GM12892 (cell line): ENCODE measurements around the gene CACNA1F.

Experiments used
- POLR2AphosphoS5 ChIP-seq: IDR thresholded peaks from 2 replicates; pipeline ENCODE4 v1.6.1; 2011; ENCODE audit warnings: low read depth, low read length, control low read depth
- TAF1 ChIP-seq: IDR thresholded peaks from 2 replicates; pipeline ENCODE4 v1.6.1; 2011; ENCODE audit warnings: low read depth, mild to moderate bottlenecking, control low read depth, low read length, borderline replicate concordance

GRCh38 chrX:49230500-49231232 is 2.5 kb downstream of the CACNA1F start:
- TF ChIP-seq POLR2AphosphoS5 (no peak), TAF1 (no peak)
